Peyer's patch (tissue), 4 donors: Measurements from ENCODE around the gene SPEM1.

Experiments
- CTCF ChIP-seq, 6 experiments: fragments of 450-650 bp in 4 of 6; fragments of 200-600 bp in 2 of 6; sonication (generic) in 1 of 6; IDR thresholded peaks; one replicate each; pipeline ENCODE4 v1.5.1; 2017 to 2019; ENCODE audit warnings: antibody characterized with exemption in 6 of 6, mild to moderate bottlenecking in 3 of 6, moderate library complexity in 1 of 6
- POLR2A ChIP-seq, 2 donors: fragments of 450-650 bp; IDR thresholded peaks; one replicate each; pipeline ENCODE4 v1.5.1; 2017; ENCODE audit warnings: antibody characterized with exemption in 2 of 2, mild to moderate bottlenecking in 2 of 2, moderate library complexity in 2 of 2

GRCh38 chr17:7428557-7428956, 8.4 kb downstream of the SPEM1 start, which contains the start of gene SPEM3:
- no peak for TF ChIP-seq CTCF (IDR thresholded peaks at IDR 0.05)
- no peak for TF ChIP-seq POLR2A (IDR thresholded peaks at IDR 0.05)
